Loucy (cell line): Measurements from ENCODE around the gene LRRK1.

Source experiments
- EZH2phosphoT487 ChIP-seq: fragments of 200-600 bp; IDR thresholded peaks from 2 replicates; pipeline ENCODE4 v1.6.1; 2018; ENCODE audit warnings: antibody characterized with exemption, mild to moderate bottlenecking, moderate library complexity, borderline replicate concordance
- TF ChIP-seq, protein P1 (sequence below): fragments of 200-600 bp; sonication (generic); conservative IDR thresholded peaks from 2 replicates; pipeline ENCODE4 v1.5.1; 2014; ENCODE audit warnings: mild to moderate bottlenecking, antibody characterized with exemption, low read length

- TF ChIP-seq, protein P1, sequence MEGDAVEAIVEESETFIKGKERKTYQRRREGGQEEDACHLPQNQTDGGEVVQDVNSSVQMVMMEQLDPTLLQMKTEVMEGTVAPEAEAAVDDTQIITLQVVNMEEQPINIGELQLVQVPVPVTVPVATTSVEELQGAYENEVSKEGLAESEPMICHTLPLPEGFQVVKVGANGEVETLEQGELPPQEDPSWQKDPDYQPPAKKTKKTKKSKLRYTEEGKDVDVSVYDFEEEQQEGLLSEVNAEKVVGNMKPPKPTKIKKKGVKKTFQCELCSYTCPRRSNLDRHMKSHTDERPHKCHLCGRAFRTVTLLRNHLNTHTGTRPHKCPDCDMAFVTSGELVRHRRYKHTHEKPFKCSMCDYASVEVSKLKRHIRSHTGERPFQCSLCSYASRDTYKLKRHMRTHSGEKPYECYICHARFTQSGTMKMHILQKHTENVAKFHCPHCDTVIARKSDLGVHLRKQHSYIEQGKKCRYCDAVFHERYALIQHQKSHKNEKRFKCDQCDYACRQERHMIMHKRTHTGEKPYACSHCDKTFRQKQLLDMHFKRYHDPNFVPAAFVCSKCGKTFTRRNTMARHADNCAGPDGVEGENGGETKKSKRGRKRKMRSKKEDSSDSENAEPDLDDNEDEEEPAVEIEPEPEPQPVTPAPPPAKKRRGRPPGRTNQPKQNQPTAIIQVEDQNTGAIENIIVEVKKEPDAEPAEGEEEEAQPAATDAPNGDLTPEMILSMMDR: no peak
- TF ChIP-seq EZH2phosphoT487: no peak
Observed at GRCh38 chr15:101054991-101055390, 135.8 kb downstream of the LRRK1 start.
